ENCODE data around the gene ZBED2.

ZBED2 gene

DNA sequence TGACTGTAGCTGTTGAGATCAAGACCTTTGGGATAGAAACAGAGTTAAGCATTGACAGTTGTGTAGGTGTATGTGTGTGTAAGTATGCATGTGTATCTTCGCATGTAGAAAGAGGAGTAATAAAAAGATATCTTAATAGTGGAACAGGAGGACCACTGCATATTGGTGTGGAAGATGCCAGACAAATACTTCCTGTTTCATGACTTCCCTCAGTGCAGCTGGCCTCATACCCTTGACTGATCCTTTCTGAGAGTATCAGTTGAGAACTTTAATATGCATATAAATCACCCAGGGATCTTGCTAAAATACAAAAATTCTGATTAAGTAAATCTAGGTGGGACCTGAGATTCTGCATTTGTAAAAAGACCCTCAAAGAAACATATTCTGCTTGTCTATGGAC, 8.5 kb upstream of the ZBED2 start:
- DNase-seq = no peak

DNA sequence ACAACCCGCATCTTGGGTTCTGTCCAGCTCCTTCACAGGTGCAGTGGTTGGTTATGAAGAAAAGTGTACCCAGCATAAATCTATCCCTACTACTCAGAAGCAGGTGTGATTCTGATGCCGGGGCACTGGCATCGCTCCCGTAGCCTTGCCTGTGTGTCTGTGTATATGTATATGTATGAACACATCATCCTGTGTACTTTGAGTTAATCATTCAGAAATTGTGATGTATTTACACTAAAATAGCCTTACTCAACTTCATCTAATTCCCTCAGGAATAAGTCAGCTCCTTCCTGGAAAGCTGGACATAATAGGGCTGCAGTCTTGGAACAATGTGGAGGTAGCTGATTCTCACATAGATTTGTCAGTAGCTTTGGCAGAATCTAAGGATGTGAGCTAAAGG, 6.7 kb upstream of the ZBED2 start:
- no peak for DNase-seq

DNA sequence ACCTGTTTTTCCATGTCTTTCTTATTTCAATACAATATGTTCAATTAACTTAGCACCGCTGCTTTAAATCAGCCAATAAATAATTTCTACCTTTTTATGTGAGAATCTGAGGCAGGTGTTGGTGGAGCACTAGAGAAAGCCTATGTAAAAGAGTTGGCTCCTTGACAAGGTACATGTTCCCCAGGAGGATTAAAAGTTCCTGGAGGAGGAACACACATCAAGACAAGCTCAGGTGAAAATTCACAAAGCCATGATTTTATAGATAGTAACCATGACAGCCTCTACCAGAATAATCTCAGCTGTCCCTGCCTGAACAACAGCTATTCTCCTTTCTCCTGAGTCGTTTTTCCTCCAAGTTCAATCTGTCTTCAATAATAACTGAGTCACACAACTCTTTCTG, 3.4 kb upstream of the ZBED2 start:
- DNase-seq = no peak

DNA sequence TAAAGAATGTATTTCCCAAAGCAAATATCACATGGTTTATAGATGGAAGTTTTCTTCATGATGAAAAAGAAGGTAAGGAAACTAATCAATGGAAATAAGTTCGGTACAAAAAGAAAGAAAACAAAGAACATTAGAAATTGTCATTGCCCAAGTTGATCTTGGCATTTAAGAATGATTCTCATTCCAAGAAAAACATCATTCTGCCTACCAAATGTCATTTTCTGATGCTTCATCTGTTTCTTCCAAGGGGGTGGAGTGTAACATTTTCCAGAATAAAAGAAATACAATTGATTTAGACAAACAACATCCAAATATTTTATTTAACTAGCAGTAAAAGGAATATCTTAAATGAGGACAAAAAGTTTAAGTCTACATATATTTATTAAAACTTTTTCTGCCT, 3.0 kb upstream of the ZBED2 start:
- no peak for DNase-seq

GRCh38 chr3:111596328-111596727, 1.2 kb upstream of the ZBED2 start:
- no peak for DNase-seq

DNA sequence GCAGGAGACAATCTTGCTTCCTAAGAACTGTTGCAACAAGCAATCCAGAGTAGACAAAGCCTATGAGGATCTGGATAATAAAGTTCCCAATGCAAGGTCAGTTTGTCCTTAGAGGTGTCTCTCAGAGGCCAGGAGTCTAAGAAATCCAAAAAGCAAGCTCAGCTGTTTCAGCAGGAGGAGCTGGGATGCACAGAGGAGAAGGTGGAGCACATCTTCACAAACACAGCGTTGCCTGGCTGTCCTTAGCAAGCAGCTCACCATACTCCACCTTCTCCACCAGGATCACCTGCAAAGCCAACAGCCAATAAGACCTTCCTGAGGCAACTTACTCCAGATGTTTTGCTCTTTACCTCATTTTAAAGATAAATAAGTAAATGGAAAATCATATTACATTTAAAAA, 365 bp downstream of the ZBED2 start:
- DNase-seq = no peak

DNA sequence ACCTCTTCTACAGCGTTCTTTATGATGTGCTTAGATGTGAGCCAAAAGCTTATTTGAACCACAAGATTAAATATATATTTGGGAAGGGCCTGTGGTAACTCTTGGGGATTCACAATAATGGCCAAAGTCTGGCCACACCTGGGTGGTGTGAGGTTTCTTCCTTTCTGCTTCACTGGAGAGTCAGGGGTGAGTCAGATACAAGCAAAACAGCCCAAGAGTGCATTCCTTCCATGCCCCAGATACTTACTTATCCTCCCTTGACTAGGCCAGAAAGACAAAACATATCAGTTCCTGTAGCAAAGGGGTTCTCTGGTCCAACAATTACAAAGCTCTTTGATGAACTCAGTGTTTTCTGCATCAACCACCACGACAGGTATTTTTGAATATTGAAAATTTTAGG, 941 bp downstream of the ZBED2 start:
- DNase-seq = no peak

- DNase-seq = no peak
Observed at GRCh38 chr3:111593666-111594065, 1.5 kb downstream of the ZBED2 start.

GRCh38 chr3:111592936-111593335, 2.2 kb downstream of the ZBED2 start:
- no peak for DNase-seq

- DNase-seq = no peak
Observed at GRCh38 chr3:111592143-111592542, 3.0 kb downstream of the ZBED2 start.

GRCh38 chr3:111591555-111591954, 3.6 kb downstream of the ZBED2 start:
- no peak for DNase-seq

- DNase-seq = no peak
Observed at GRCh38 chr3:111590143-111590491, 5.0 kb downstream of the ZBED2 start.

DNA sequence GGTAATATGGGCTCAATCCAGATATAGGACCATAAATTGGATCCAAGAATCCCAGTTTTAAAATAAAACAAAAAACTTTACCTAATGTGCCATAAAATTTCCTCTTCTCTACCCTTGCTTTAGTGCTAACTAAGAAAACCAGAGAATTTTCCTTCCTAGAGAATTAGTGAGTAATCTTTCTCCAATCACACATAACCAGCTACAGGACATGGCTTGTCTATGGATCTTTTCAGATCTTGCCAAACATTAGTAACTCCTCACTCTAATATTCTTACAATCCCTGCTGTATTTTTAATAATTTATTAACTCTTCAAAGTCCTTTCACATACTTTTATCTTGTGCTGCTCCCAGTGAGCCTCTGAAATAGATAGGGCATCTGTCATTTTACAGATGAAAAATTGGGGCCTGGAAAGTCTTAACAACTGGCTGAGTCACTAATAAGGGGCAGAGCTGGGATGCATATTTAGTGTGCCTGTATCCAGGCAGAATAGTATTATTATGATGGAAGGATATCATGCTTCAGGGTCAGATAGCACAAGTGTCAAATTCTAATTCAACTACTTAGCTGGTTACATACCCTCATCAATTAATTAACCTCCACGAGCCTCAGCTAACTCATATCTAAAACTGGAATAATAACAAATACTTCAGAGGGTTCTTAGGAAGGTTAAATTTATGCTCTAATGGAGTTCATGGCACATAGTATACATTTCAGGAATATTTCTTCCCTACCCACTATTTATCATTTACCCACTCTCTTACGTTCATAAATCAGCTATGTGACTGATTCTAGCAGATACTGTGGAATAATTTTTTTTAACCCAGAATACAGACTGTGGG, 5.6 kb downstream of the ZBED2 start:
- no peak for DNase-seq

GRCh38 chr3:111588527-111588926, 6.6 kb downstream of the ZBED2 start:
- DNase-seq = no peak

DNA sequence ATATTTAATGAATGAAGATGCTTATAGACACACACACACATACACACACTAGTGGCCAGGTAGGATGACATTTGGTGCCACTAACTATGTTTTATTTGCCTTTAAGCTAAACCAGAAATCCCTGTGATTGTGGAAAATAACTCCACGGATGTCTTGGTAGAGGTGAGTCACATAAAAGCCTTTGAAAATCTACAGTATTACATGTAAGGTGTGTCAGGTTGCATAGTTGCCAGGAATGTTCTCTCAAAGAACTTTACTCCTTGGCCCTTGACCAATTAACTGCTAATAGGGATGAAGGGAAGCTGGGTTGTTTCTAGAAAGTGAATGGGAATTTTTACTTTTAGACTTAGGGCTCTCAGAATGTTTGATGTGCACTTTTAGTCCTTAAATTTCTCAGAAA, 9.9 kb downstream of the ZBED2 start:
- no peak for DNase-seq

GRCh38 chr3:111584744-111585143, 10.4 kb downstream of the ZBED2 start:
- DNase-seq = no peak

- no peak for DNase-seq
Observed at GRCh38 chr3:111582120-111582474, 13.0 kb downstream of the ZBED2 start.

DNA sequence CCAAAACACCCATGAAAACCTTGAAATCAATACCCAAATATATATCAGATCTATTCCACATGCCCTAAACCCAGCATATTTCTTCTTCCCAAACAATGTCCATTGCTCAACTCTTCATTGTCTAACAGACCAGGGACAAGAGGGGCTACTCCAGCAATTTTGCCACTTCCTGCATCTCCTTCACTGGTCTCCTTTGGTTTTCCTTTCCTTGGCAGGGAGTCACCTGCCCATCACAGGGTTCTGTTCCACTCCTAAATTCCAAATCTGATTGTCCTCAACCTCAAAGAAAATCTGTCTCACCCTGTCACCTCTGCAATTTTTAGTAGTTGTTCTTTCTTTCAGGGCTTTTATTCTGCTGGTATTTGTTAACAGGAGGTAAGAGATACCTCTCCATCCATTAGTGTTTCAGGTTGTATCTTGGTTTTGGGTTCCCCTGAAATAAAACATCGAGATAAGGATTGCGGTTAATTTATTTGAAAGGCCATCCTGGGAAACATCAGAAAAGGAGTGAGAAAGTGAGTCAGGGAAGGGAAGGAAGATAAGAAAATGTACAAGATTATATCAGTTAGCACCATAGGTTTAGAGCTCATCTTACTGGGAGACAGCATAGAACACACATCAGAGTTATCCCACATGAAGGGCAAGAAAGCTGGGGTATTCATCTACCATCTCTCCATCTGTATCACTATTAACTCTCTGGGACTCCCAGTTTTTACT, 13.6 kb downstream of the ZBED2 start:
- no peak for DNase-seq

GRCh38 chr3:111579495-111579894, 15.7 kb downstream of the ZBED2 start:
- DNase-seq = no peak

DNA sequence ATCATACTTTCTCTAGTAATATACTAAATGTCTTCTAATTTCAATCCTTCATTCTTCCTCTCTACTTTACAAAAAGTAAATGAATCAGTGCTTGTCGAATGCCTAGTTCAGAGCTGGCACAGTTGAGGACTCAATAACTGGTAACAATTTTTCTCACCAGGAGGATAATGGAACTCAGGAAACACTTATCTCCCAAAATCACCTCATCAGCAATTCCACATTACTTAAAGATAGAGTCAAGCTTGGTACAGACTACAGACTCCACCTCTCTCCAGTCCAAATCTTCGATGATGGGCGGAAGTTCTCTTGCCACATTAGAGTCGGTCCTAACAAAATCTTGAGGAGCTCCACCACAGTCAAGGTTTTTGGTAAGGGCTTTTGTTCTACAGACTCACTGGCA, 16.3 kb downstream of the ZBED2 start:
- DNase-seq = no peak

- no peak for DNase-seq
Observed at GRCh38 chr3:111577798-111578685, 17.1 kb downstream of the ZBED2 start.

- DNase-seq = no peak
Observed at GRCh38 chr3:111577113-111577512, 18.0 kb downstream of the ZBED2 start.

DNA sequence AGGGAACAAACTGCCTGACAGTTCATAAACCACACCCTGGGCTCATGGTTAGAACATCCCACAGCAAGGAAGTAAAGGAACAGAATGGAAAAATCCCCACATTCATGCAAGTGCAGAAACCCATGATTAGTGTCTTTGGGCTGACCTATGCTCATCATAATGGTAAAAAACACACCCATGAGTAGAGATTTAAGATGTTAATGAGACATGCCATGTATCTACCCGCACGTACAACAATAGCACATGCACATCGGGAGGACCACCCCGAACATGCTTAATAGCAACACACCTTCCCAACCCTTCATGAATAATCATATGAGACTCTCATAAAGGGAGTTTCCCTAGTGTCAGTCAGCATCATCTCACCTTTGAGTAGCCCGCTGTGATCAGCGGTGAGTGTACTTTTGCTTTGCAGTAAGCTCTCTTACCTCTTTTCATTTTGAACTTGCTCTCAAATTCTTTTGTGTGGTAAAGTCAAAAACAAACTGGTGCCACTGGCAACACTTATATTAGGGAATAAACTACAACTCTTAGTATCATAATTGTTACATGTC, 23.2 kb downstream of the ZBED2 start:
- no peak for DNase-seq
